Heart right ventricle (tissue), 16 donors: Measurements from ENCODE around the gene KIAA0586. TPM values are rescaled to one million over a fixed set of nuclear protein-coding genes. Genes with fewer than 3 reads are reported as not detected.

Experiments
- ATAC-seq, 8 donors: fragments of 200-7000 bp; cut with Tn5 transposase; one replicate each; pipeline ENCODE4 v1.9.1; 2020; ENCODE audit warnings: mild to moderate bottlenecking in 8 of 8, moderate library complexity in 8 of 8, moderate number of reproducible peaks in 1 of 8
- DNase-seq, 2 donors: peaks; one replicate each; pipeline ENCODE4 v3.0.0-alpha.2; 2020
- H3K27ac ChIP-seq, 10 donors: fragments of 200-600 bp; sonication (generic) in 2 of 10; one replicate each; pipeline versions ENCODE4 v1.5.0 to v1.8.0; 2020 to 2022; ENCODE audit warnings: mild to moderate bottlenecking in 3 of 10
- H3K27me3 ChIP-seq, 7 donors: fragments of 200-600 bp; one replicate each; pipeline ENCODE4 v1.8.0; 2021 to 2022; ENCODE audit warnings: mild to moderate bottlenecking in 2 of 7
- H3K36me3 ChIP-seq, 9 donors: fragments of 200-600 bp; sonication (generic) in 1 of 9; one replicate each; pipeline versions ENCODE4 v1.5.0 to v1.8.0; 2020 to 2022; ENCODE audit warnings: mild to moderate bottlenecking in 2 of 9
- H3K4me1 ChIP-seq, 9 donors: fragments of 200-600 bp; sonication (generic) in 1 of 9; one replicate each; pipeline versions ENCODE4 v1.5.0 to v1.8.0; 2020 to 2022; ENCODE audit warnings: mild to moderate bottlenecking in 4 of 9
- H3K4me3 ChIP-seq, 10 donors: fragments of 200-600 bp; sonication (generic) in 2 of 10; one replicate each; pipeline versions ENCODE4 v1.5.0 to v1.8.0; 2020 to 2022; ENCODE audit warnings: mild to moderate bottlenecking in 7 of 10, moderate library complexity in 2 of 10
- H3K9me3 ChIP-seq, 11 donors: fragments of 200-600 bp in 10 of 11; sonication (generic) in 2 of 11; one replicate each; pipeline versions ENCODE4 v1.5.0 to v1.8.0; 2013 to 2022; ENCODE audit warnings: mild to moderate bottlenecking in 2 of 11, control low read depth in 1 of 11, moderate library complexity in 1 of 11
- CTCF ChIP-seq, 9 donors: fragments of 200-600 bp; sonication (generic) in 2 of 9; IDR thresholded peaks; one replicate each; pipeline versions ENCODE4 v1.5.0 to v1.8.0; 2021 to 2022; ENCODE audit warnings: antibody characterized with exemption in 9 of 9, mild to moderate bottlenecking in 5 of 9, moderate library complexity in 1 of 9
- WGBS, 2 donors: extraction: QIAGEN DNeasy Blood & Tissue Kit; methylation state at CpG; one replicate each; pipeline ENCODE4 v1.1.7; 2013; ENCODE audit warnings: inconsistent platforms in 1 of 2; 5-methylcytosine and 5-hydroxymethylcytosine counted together
- intact Hi-C, 10 donors: fragments of 100-400 bp; cut with DNase I; formaldehyde crosslinking; loops; one replicate each; pipeline versions ENCODE4 v1.11.1 to v1.14.2; 2022
- polyA plus RNA-seq, 2 donors: library from polyadenylated mRNA; stranded (reverse); fragments of 200-250 nt; gene quantifications; one replicate each; pipeline ENCODE4 v1.2.3, GENCODE V29; 2013
- total RNA-seq, 10 donors: library from RNA; stranded (reverse); fragmentation: NEBNext Ultra II Directional in 3 of 10; extraction: Animal tissue kit (Norgen Biotek cat#: 25700) in 3 of 10; gene quantifications; one replicate each; pipeline versions ENCODE4 v1.2.1 to v1.2.4, GENCODE V29; 2021 to 2023
- donor health status: Arrhythmogenic right ventricular cardiomyopathy.
- donor health status: ischemic (EF 13 %, LVEDD 7.1; RV severe dilation, severe dysfunction).
- donor health status: healthy with polysubstance abuse.
- donor health status: DM: no; HTN: yes; CAD: no.
- donor health status: DM: no; HTN: no; CAD: no.
- donor health status: ischemic (EF 25% LVEDD 6.9; RV normal size, moderate dysfunction).
- donor health status: ischemic (EF 25% LVEDD 5.7; RV mildly dilated, moderate dysfunction).
- donor health status: healthy.
- donor health status: DM: yes; HTN: yes; CAD: no.
- donor health status: Ischemic cardiomyopathy.
- donor health status: ischemic (EF 35%, LVEDD 5.7; RV mildly dilated, moderate dysfunction).
- donor health status: nonischemic (EF 11% LVEDD 7.7; RV severe dilation, severe dysfunction).
- donor health status: DM: yes; HTN: yes; CAD: no.
- donor health status: PGD.
- donor health status: ischemic (EF 29% LVEDD 5.4; RV normal size, mild dysfunction).
- donor health status: nonischemic (EF 23%, LVEDD 6.1; RV moderate dilation, normal function).

The KIAA0586 gene
- total and polyA plus RNA-seq, 12 donors: 3.8 to 15.9 (median 12.1) TPM

GRCh38 chr14:58599707-58600106 lies 172.2 kb downstream of the KIAA0586 start:
- no peak for TF ChIP-seq CTCF (IDR thresholded peaks at IDR 0.05)
- H3K36me3 ChIP-seq: no peaks in the 10 kb centered on the region
- no peaks in the 10 kb centered on the region for H3K27me3 ChIP-seq
- ATAC-seq: no peak
- H3K27ac ChIP-seq: no peak overlapping the region
- intact Hi-C loops: no loop called here
- no peak overlapping the region for H3K4me3 ChIP-seq
- 90 to 96% methylated on average over 2 of the region's 2 CpGs for WGBS, 2 donors
- H3K4me1 ChIP-seq: no peaks in the 10 kb centered on the region
- no peak for DNase-seq
- no peaks in the 10 kb centered on the region for H3K9me3 ChIP-seq

Other genes starting within 250 kb of the KIAA0586 start
- 10 to 100 TPM; 60.5 to 83.2 (median 72.8) TPM for gene ACTR10, start 227.6 kb upstream of the KIAA0586 start, total RNA-seq
- 10 to 100 TPM; 64.6 to 88.9 TPM for gene ACTR10, start 227.6 kb upstream of the KIAA0586 start, polyA plus RNA-seq
- 100 to 1,000 TPM; 122 to 235 (median 150) TPM for gene PSMA3, start 182.9 kb upstream of the KIAA0586 start, total RNA-seq
- 100 to 1,000 TPM; 207 to 227 TPM for gene PSMA3, start 182.9 kb upstream of the KIAA0586 start, polyA plus RNA-seq
- 10 to 100 TPM; 14.0 to 19.1 (median 17.3) TPM for gene ARID4A, start 129.2 kb upstream of the KIAA0586 start, total RNA-seq
- 10 to 100 TPM in 1 of 2 donors, 1 to 10 TPM in 1; 2.7 to 18.7 TPM for gene ARID4A, start 129.2 kb upstream of the KIAA0586 start, polyA plus RNA-seq
- not detected for gene TOMM20L, start 31.8 kb upstream of the KIAA0586 start, total RNA-seq
- not detected for gene TOMM20L, start 31.8 kb upstream of the KIAA0586 start, polyA plus RNA-seq
- gene TIMM9, start 188 bp upstream of the KIAA0586 start, total RNA-seq: 10 to 100 TPM; 24.6 to 39.3 (median 26.3) TPM
- 10 to 100 TPM; 23.8 to 46.9 TPM for gene TIMM9, start 188 bp upstream of the KIAA0586 start, polyA plus RNA-seq
- gene DACT1, start 210.2 kb downstream of the KIAA0586 start, total RNA-seq: 1 to 10 TPM; 1.3 to 5.5 (median 3.1) TPM
- gene DACT1, start 210.2 kb downstream of the KIAA0586 start, polyA plus RNA-seq: 1 to 10 TPM; 1.1 to 1.7 TPM